HFF-Myc (cell line): ENCODE data around the gene CAMTA1.
"Not testable (repeated sequence)": the region's sequence is repeated elsewhere in the genome, so short reads cannot be mapped to it uniquely, and the experiment has no call there.

Experiments
- DNase-seq: peaks from one replicate; pipeline ENCODE4 v3.0.0-alpha.2; 2011; ENCODE audit warnings: low read depth; ENCODE audit errors: extremely low read depth
- H3K4me3 ChIP-seq: replicated peaks from 2 replicates; pipeline ENCODE4 v1.5.1; 2011; ENCODE audit warnings: low read depth, mild to moderate bottlenecking, control low read depth, low read length
- TF ChIP-seq, protein P1 (sequence below): IDR thresholded peaks from 2 replicates; pipeline ENCODE4 v1.5.1; 2012; ENCODE audit warnings: mild to moderate bottlenecking, low read depth, low read length, control low read depth; ENCODE audit errors: missing control alignments

Gene CAMTA1

DNA sequence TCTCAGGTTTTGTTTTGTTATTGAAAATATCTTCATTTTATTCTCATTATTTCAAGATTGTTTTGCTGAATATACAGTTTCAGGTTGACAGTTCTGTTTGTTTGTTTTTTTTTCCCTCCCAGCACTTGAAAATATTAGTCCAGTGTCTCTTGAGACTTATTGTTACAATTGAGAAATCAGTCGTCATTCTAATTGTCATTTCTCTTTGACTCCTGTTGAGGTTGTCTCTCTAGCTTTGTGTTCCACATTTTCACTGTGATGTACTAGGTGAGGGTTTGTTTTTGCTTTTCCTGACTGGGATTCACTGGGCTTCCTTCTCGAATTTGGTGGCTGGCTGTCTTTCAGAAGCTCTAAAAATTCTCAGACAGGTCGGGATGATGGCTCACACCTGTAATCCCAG, 542.6 kb downstream of the CAMTA1 start:
- H3K4me3 ChIP-seq = no peak overlapping the region
- TF ChIP-seq, protein P1, sequence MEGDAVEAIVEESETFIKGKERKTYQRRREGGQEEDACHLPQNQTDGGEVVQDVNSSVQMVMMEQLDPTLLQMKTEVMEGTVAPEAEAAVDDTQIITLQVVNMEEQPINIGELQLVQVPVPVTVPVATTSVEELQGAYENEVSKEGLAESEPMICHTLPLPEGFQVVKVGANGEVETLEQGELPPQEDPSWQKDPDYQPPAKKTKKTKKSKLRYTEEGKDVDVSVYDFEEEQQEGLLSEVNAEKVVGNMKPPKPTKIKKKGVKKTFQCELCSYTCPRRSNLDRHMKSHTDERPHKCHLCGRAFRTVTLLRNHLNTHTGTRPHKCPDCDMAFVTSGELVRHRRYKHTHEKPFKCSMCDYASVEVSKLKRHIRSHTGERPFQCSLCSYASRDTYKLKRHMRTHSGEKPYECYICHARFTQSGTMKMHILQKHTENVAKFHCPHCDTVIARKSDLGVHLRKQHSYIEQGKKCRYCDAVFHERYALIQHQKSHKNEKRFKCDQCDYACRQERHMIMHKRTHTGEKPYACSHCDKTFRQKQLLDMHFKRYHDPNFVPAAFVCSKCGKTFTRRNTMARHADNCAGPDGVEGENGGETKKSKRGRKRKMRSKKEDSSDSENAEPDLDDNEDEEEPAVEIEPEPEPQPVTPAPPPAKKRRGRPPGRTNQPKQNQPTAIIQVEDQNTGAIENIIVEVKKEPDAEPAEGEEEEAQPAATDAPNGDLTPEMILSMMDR = no peak
- no peak for DNase-seq

DNA sequence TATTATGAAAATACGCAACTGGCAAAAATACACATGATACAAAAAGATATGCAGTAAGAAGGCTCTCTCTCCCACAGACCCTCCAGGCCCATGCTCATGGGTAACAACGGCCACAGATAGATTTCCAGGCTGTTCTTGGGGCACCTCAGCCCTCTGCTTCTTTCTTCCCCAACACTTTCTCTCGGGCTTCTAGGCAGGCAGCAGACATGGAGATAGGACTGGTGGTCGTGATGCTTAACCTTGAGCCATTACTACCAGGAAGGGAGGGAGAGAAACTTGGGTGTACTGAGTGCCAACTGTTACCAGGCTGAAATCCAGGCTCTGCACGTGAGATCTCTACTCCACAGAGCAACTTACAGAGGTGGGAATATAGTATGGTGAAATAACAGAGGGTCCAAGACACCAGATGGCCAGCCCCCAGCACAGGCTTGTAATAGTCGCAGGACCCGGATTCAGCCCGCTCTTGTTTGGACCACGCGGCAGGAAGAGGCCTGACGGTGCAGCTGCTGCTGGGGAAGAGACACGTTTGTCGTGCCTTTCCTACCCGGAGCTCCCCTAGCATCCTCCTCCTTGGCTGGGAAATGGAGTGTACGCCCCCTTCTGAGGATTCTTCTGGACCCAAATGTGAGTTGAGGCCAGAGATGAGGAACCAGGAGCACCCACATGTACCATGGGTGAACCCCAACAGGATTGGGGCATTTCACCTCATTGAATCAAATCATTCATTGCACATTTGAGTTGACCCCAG, 544.8 kb downstream of the CAMTA1 start:
- DNase-seq = no peak
- no peak overlapping the region for H3K4me3 ChIP-seq
- TF ChIP-seq, protein P1 = no peak

DNA sequence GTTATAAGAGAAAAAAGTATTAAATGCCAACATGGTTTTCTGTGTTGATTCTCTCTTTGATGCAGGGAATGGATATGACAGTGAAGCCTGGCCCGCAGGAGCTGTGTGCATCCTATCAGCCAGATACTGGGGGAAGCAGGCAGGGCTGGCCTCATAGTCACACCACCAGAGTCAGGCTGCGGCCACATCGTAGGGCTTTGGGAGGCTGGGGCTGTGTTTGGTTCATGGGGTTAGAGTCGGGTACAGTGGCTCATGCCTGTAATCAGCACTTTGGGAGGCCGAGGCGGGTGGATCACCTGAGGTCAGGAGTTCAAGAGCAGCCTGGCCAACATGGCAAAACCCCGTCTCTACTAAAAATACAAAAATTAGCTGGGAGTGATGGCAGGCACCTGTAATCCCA, 545.5 kb downstream of the CAMTA1 start:
- DNase-seq, H3K4me3 ChIP-seq: not testable (repeated sequence)

DNA sequence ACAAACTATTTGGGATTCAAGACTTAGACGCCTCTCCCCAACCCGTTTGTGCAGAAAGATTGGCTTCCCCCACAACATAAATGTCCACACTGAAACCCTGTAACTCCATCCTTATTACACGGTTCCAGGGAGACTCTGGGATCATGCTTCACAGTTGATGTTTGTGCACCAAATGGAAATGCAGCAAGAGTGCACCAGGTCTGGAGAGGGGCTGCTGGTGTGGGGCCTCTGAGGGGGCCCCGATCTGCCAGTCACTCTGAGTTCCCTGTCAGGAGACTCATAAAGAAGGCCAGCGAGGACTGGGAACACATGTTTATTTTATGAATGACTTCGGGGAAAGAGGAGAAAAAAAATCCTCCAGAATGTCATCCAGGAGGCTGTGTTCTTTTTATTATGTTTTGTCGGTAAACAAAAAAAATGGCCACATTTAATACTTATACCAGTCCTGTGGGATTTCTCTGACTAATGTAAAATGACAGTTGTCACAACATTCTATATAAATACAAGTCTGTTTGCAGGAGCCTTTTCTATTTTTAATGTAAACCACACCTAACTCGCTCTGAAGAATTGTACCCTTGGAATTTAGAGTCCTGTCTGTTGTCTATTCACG, 546.8 kb downstream of the CAMTA1 start:
- H3K4me3 ChIP-seq = no peak overlapping the region
- no peak for DNase-seq
- TF ChIP-seq, protein P1 = no peak

DNA sequence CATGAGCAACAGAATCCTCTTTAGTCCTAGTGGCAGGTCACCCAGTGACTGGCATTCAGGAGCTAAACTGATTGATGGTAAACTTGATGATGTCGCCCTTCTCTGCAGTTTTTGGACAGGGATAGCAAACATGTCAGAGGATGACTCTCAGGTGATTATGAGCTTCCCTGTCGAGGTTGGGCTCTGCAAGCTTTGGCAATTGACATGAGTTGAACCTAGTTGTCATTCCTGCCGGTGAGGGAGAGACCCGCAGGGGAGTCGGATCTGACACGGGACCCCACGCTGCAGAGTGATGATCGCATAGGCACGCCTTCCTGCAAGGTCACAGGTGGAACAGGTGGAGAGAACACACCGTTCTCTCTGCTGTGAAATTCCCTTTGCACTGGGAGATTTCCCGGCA, 547.8 kb downstream of the CAMTA1 start:
- TF ChIP-seq, protein P1 = no peak
- H3K4me3 ChIP-seq = no peak overlapping the region
- no peak for DNase-seq

DNA sequence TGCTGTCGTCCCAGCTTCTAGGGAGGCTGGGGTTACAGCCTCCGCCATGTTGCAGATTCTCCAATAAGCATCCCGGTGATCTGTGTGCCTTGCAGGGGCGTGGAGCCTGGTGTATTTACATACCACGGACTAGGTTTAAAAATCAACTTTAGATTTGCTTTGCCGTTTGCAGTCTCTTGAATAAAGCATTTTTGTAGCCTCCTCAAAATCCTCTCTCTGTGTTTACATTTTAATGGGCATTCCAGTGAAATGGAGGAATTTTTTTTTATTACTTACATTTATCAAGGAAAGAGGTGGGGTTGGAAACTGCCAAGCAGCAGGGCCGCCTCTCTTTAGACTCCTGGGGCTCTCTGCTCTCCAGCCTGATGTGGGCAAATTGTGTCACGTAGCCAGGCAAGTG, 548.4 kb downstream of the CAMTA1 start:
- TF ChIP-seq, protein P1 = no peak
- DNase-seq = no peak
- H3K4me3 ChIP-seq = no peak overlapping the region

DNA sequence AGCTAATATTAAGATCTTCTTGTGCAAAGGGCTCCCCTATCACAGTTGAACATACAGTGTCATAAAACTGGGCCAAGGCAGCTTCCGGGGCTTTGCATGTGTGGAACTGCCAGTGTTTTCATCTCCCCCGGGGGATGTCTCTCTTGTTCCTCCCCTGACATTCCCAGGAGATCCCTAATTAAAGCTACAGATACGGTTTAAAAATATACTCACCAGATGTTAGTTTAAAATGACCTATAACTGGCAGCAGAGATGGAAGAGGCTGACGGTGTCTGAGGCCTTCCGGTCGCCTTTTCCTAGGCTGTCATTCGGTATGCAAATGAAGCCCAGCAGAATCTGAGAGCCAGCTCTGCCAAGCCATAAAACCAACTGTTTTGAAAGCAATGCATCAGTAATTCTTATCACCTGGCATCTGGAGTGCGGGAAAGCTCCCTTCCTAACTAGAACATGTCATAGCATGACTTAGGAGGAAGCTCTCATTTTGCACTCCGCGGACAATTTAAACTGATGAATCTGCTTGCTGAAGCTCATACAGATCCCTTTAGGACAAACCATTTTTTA, 549.3 kb downstream of the CAMTA1 start:
- DNase-seq = peak; percentile 29
- TF ChIP-seq, protein P1 = no peak
- H3K4me3 ChIP-seq = no peak overlapping the region
